ENCODE measurements around the gene BUB3.
"Not testable (repeated sequence)": the region's sequence is repeated elsewhere in the genome, so short reads cannot be mapped to it uniquely, and the experiment has no call there.

The BUB3 gene

DNA sequence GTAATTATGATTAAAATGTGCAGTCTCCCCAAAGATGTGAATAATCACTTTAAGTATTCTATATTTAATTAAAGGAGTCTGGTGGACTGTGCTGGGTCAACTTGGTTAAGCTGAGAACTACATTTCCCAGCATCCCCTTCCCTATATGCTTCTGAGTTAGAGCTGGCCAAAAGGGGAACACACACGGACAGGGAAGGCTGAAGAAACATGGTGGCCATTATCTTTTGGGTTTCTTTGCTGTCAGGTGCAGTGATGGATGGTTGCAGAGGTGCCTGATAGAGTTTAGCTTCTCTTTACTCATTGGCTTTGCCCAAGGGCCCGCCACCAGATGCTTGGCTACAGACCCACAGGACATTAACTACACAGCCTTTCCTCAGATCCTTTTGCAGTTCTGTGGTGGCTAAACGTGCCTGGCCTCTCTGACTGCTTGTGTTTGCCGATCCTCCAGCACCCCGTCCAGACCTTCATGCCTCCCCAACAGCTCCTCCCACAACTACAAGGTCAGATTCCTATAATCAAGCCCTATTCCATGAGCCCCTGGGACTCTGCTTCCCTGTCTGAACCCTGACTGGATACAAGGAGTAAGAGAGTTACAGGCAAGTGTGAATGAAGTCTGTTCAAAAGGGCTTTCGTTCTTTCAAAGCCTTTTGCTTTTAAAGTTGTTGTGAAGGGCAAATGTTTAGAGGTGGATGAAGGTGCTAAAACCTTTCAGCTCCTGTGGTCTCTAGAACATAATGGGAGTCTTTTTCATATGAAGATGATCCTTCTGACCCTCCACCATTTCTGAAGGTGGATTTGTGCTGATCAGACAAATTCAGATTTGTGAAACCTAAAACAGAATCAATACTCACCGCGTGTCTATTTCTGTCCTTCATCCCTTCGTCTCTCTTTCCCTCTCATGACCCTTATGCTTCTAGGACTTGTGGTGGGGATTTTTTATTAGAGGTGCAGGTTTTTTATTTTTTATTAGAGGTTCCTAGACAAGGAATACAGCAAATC, 21.5 kb downstream of the BUB3 start:
- Histone ChIP-seq H3K9ac (ENCODE audit: insufficient read length) (no peak overlapping the region), H3K9me3 (ENCODE audit: low read depth, low read length) (no peaks in the 10 kb centered on the region), H3K27ac (no peak overlapping the region), H3K4me3 (no peak overlapping the region), H3K36me3 (ENCODE audit: insufficient read depth, low read length) (no peaks in the 10 kb centered on the region)
- DNase-seq (ENCODE audit: low read depth, low spot score), result no peak
- TF ChIP-seq FOXP2 (optimal IDR thresholded peaks at IDR 0.05; ENCODE audit: control extremely low read depth, extremely low read length, insufficient read depth) (no peak), EZH2 (IDR thresholded peaks at IDR 0.05) (no peak), POLR2AphosphoS5 (IDR thresholded peaks at IDR 0.05; ENCODE audit: borderline replicate concordance, low read depth, low read length) (no peak)

DNA sequence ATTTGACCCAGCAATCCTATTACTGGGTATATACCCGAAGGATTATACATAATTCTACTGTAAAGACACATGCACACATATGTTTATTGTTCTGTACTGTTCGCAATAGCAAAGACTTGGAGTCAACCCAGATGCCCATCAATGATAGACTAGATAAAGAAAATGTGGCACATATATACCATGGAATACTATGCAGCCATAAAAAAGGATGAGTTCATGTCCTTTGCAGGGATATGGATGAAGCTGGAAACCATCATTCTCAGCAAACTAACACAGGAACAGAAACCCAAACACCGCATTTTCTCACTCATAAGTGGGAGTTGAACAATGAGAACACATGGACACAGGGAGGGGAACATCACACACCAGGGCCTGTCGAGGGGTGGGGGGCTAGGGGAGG, 24.2 kb downstream of the BUB3 start:
- not testable (repeated sequence) for H3K4me3 ChIP-seq; H3K27ac ChIP-seq; H3K9me3 ChIP-seq (ENCODE audit: low read depth, low read length); DNase-seq (ENCODE audit: low read depth, low spot score); H3K9ac ChIP-seq (ENCODE audit: insufficient read length); H3K36me3 ChIP-seq (ENCODE audit: insufficient read depth, low read length)

DNA sequence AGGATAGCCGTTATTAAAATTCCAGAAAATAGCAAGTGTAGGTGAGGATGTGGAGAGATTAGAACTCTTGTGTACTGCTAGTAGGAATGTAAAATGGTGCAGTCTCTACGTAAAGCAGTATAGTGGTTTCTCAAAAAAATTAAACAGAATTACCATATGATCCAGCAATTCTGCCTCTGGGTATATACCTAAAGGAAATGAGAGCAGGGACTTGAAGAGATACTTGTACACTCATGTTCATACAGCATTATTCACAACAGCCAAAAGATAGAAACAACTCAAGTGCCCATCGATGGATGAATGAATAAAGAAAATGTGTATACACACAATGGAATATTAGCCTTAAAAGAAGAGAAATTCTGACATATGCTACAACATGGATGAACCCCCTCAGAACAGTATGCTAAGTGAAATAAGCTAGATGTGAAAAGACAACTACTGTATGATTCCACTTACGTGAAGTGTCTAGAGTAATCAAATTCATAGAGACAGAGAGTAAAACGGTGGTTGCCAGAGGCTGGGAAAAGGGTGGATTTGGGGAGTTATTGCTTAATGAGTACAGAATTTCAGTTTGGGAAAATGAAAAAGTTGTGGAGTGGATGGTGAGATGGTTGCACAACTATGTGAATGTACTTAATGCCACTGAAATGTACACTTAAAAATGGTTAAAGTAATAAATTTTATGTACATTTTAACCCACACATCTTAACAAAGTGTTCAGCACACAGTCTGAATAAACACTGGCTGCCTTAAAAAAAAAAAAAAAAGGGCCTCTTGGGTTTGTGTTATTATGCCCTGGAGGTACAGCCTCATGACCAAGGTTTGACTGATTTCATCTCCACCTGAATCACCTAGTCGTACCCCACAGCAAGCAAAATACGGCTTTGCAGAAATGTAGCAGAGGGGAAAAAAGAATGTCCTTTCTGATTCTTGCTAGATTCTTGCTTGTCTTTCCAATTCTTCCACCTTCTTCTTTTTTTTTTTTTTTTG, 26.2 kb downstream of the BUB3 start:
- no peak for DNase-seq (ENCODE audit: low read depth, low spot score)

DNA sequence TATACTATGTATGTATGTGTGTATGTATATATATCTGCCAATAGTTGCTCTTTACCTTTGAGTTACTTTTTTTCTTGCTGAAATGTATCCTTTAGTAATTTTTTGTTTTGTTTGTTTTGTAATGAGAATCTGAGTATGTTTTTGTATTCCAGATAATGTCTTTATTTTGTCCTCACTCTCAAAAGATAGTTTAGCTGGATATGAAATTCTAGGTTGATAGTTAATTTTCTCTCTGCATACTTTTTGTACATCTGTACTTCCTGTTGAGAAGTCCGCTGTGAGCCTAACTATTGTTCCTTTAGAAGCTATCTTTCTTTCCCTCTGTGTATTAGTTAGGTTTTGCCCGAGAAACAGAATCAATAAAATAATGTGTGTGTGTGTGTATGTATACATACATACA, 29.5 kb downstream of the BUB3 start:
- Histone ChIP-seq H3K36me3 (ENCODE audit: insufficient read depth, low read length) (0 out of 2 replicates have a peak, but pooled peaks cover 4% of the 10 kb centered on the region), H3K27ac (no peak overlapping the region), H3K9me3 (ENCODE audit: low read depth, low read length) (no peaks in the 10 kb centered on the region), H3K9ac (ENCODE audit: insufficient read length) (no peak overlapping the region), H3K4me3 (no peak overlapping the region)
- TF ChIP-seq EZH2 (IDR thresholded peaks at IDR 0.05) (no peak), POLR2AphosphoS5 (IDR thresholded peaks at IDR 0.05; ENCODE audit: borderline replicate concordance, low read depth, low read length) (no peak), FOXP2 (optimal IDR thresholded peaks at IDR 0.05; ENCODE audit: control extremely low read depth, extremely low read length, insufficient read depth) (no peak)
- no peak for DNase-seq (ENCODE audit: low read depth, low spot score)

More for the DNA sequence above, 26.2 kb downstream of the BUB3 start:
- no peaks in the 10 kb centered on the region for H3K9me3 ChIP-seq (ENCODE audit: low read depth, low read length)
- no peak overlapping the region for H3K27ac ChIP-seq
- H3K36me3 ChIP-seq (ENCODE audit: insufficient read depth, low read length), result no peaks in the 10 kb centered on the region
- TF ChIP-seq POLR2AphosphoS5 (IDR thresholded peaks at IDR 0.05; ENCODE audit: borderline replicate concordance, low read depth, low read length) (no peak), FOXP2 (optimal IDR thresholded peaks at IDR 0.05; ENCODE audit: control extremely low read depth, extremely low read length, insufficient read depth) (no peak), EZH2 (IDR thresholded peaks at IDR 0.05) (no peak)
- no peak overlapping the region for H3K9ac ChIP-seq (ENCODE audit: insufficient read length)
- H3K4me3 ChIP-seq, result no peak overlapping the region

DNA sequence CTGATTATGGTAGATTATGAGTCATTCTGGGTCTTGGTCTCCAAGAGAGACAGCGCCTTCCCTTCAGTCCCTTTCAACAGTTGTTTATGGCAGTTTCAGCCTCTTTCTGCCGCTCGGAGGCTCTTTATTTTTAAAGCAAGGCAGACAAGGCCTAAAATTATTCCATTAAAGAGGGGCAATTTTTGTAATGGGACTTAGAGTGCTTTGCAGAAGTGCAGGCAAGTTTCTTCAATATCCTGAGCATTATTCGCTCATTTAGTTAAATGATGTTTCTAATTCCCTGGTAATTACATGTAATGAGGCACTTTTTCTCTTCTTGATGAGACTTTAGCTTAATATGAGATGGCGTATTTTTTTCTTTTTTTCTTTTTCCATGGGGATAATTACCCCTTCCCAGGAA, 33.6 kb downstream of the BUB3 start:
- TF ChIP-seq EZH2 (IDR thresholded peaks at IDR 0.05) (no peak), POLR2AphosphoS5 (IDR thresholded peaks at IDR 0.05; ENCODE audit: borderline replicate concordance, low read depth, low read length) (no peak), FOXP2 (optimal IDR thresholded peaks at IDR 0.05; ENCODE audit: control extremely low read depth, extremely low read length, insufficient read depth) (no peak)
- Histone ChIP-seq H3K36me3 (ENCODE audit: insufficient read depth, low read length) (0 out of 2 replicates have a peak, but pooled peaks cover 4% of the 10 kb centered on the region), H3K9ac (ENCODE audit: insufficient read length) (no peak overlapping the region), H3K27ac (no peak overlapping the region), H3K9me3 (ENCODE audit: low read depth, low read length) (no peaks in the 10 kb centered on the region), H3K4me3 (no peak overlapping the region)
- no peak for DNase-seq (ENCODE audit: low read depth, low spot score)

DNA sequence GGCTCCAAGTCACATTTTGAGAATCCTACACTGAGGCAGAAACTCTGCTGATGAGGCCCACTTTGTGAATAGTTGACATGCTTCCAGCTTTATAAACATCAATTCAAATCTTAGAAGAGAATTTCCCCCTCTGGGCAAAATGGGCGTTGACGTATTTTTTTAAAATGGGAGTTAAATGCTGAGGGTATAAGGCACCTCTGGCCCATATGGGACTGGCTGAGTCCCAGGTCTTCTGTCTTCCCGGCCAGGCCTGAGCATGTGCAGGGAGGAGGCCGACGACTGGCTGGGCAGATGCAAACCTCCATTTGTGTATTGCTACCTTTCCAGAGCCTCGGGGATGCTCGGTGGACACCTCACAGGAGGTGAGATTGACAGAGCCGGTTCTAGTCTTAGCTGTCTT, 37.7 kb downstream of the BUB3 start:
- Histone ChIP-seq H3K9me3 (ENCODE audit: low read depth, low read length) (no peaks in the 10 kb centered on the region), H3K36me3 (ENCODE audit: insufficient read depth, low read length) (no peaks in the 10 kb centered on the region), H3K4me3 (no peak overlapping the region), H3K9ac (ENCODE audit: insufficient read length) (no peak overlapping the region), H3K27ac (no peak overlapping the region)
- DNase-seq (ENCODE audit: low read depth, low spot score), result no peak
- TF ChIP-seq FOXP2 (optimal IDR thresholded peaks at IDR 0.05; ENCODE audit: control extremely low read depth, extremely low read length, insufficient read depth) (no peak), EZH2 (IDR thresholded peaks at IDR 0.05) (no peak), POLR2AphosphoS5 (IDR thresholded peaks at IDR 0.05; ENCODE audit: borderline replicate concordance, low read depth, low read length) (no peak)

DNA sequence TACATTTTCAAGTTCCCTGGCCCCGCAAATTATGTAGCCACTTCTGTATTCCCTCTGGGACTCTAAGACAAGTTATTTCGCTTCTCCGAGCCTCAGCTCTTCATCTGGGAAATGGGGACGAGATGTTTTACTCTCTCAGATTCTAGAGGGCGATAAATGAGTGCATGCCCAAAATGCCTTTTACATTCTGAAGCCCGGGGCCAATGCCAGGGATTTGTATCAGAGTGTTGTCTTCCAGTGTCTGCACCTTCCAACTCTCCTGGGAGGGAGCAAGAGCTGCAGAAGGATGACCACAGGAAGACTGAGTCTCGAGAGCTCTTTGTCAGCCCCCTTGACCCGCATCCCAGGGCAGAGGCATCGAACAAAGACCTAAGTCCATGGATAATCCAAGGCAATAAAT, 39.9 kb downstream of the BUB3 start:
- Histone ChIP-seq H3K9me3 (ENCODE audit: low read depth, low read length) (no peaks in the 10 kb centered on the region), H3K36me3 (ENCODE audit: insufficient read depth, low read length) (no peaks in the 10 kb centered on the region), H3K27ac (no peak overlapping the region), H3K4me3 (no peak overlapping the region), H3K9ac (ENCODE audit: insufficient read length) (no peak overlapping the region)
- no peak for TF ChIP-seq FOXP2 (optimal IDR thresholded peaks at IDR 0.05; ENCODE audit: control extremely low read depth, extremely low read length, insufficient read depth)
- no peak for TF ChIP-seq EZH2 (IDR thresholded peaks at IDR 0.05)
- TF ChIP-seq POLR2AphosphoS5 (IDR thresholded peaks at IDR 0.05; ENCODE audit: borderline replicate concordance, low read depth, low read length), result no peak
- no peak for DNase-seq (ENCODE audit: low read depth, low spot score)

DNA sequence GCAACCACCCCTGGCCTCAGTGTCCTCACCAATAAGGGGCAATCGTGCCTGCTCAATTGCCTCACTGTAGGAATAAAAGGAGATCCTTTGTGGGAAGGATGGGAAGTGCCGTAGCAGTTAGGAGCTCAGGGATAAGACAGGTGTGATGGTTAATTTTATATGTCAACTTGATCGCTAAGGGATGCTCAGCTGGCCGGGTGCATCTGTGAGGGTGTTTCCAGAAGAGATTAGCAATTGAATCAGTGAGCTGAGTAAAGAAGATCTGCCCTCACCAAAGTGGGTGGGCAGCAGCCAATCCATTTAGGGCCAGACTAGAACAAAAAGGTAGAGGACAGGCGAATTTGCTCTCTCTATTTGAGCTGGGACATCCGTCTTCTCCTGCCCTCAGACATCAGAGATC, 46.3 kb downstream of the BUB3 start:
- Histone ChIP-seq H3K27ac (no peak overlapping the region), H3K9ac (ENCODE audit: insufficient read length) (no peak overlapping the region), H3K36me3 (ENCODE audit: insufficient read depth, low read length) (no peaks in the 10 kb centered on the region), H3K4me3 (no peak overlapping the region), H3K9me3 (ENCODE audit: low read depth, low read length) (no peaks in the 10 kb centered on the region)
- no peak for DNase-seq (ENCODE audit: low read depth, low spot score)
- no peak for TF ChIP-seq POLR2AphosphoS5 (IDR thresholded peaks at IDR 0.05; ENCODE audit: borderline replicate concordance, low read depth, low read length)
- no peak for TF ChIP-seq EZH2 (IDR thresholded peaks at IDR 0.05)
